ENCODE measurements around the gene FAT1. TPM values are rescaled to one million over a fixed set of nuclear protein-coding genes. Genes with fewer than 3 reads are reported as not detected.

The FAT1 gene
- total RNA-seq = 82.3 and 98.1 TPM in 2 replicates
- polyA plus RNA-seq = 15.8 and 21.7 TPM in 2 replicates

GRCh38 chr4:186723292-186724057 lies at the start of gene FAT1:
FAT1 (minus strand) TSS chr4:186723856; CDS start chr4:186709827, 14,029 bp downstream.
- Histone ChIP-seq H3K36me3 (no peaks in the 10 kb centered on the region), H3K4me1 (ENCODE audit: low read depth) (no peaks in the 10 kb centered on the region), H3K9me3 (ENCODE audit: low read depth) (no peaks in the 10 kb centered on the region), H3K27me3 (no peaks in the 10 kb centered on the region), H3K27ac (peak within 1 kb of the TSS; percentile 88), H3K4me3 (peak within 1 kb of the TSS; percentile 75)
- TF ChIP-seq, protein P1, sequence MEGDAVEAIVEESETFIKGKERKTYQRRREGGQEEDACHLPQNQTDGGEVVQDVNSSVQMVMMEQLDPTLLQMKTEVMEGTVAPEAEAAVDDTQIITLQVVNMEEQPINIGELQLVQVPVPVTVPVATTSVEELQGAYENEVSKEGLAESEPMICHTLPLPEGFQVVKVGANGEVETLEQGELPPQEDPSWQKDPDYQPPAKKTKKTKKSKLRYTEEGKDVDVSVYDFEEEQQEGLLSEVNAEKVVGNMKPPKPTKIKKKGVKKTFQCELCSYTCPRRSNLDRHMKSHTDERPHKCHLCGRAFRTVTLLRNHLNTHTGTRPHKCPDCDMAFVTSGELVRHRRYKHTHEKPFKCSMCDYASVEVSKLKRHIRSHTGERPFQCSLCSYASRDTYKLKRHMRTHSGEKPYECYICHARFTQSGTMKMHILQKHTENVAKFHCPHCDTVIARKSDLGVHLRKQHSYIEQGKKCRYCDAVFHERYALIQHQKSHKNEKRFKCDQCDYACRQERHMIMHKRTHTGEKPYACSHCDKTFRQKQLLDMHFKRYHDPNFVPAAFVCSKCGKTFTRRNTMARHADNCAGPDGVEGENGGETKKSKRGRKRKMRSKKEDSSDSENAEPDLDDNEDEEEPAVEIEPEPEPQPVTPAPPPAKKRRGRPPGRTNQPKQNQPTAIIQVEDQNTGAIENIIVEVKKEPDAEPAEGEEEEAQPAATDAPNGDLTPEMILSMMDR (IDR thresholded peaks at IDR 0.05; ENCODE audit: low read depth, low read length) = no peak
- peak; percentile 91 for DNase-seq (ENCODE audit: low read depth in 1 of 2, low spot score in 1 of 2)

GRCh38 chr4:186772936-186773487 lies 49.4 kb upstream of the FAT1 start:
- H3K4me1 ChIP-seq (ENCODE audit: low read depth) = no peaks in the 10 kb centered on the region
- H3K9me3 ChIP-seq (ENCODE audit: low read depth) = no peaks in the 10 kb centered on the region

GRCh38 chr4:186771624-186772023 lies 48.0 kb upstream of the FAT1 start:
- H3K36me3 ChIP-seq = no peaks in the 10 kb centered on the region
- no peaks in the 10 kb centered on the region for H3K27me3 ChIP-seq
- DNase-seq (ENCODE audit: low read depth in 1 of 2, low spot score in 1 of 2) = no peak
- TF ChIP-seq, protein P1 (IDR thresholded peaks at IDR 0.05; ENCODE audit: low read depth, low read length) = no peak
- H3K9me3 ChIP-seq (ENCODE audit: low read depth) = no peaks in the 10 kb centered on the region
- H3K4me3 ChIP-seq = no peak overlapping the region
- no peak overlapping the region for H3K27ac ChIP-seq
- H3K4me1 ChIP-seq (ENCODE audit: low read depth) = no peaks in the 10 kb centered on the region

More at GRCh38 chr4:186772936-186773487, 49.4 kb upstream of the FAT1 start:
- TF ChIP-seq, protein P1 (IDR thresholded peaks at IDR 0.05; ENCODE audit: low read depth, low read length) = no peak
- Histone ChIP-seq H3K4me3 (no peak overlapping the region), H3K27ac (no peak overlapping the region), H3K36me3 (no peaks in the 10 kb centered on the region), H3K27me3 (no peaks in the 10 kb centered on the region)
- DNase-seq (ENCODE audit: low read depth in 1 of 2, low spot score in 1 of 2) = peak in 1 of 2 donors; percentile 26

GRCh38 chr4:186770481-186771175 lies 47.0 kb upstream of the FAT1 start:
- no peak overlapping the region for H3K27ac ChIP-seq
- no peaks in the 10 kb centered on the region for H3K36me3 ChIP-seq
- DNase-seq (ENCODE audit: low read depth in 1 of 2, low spot score in 1 of 2) = peak in 1 of 2 donors; percentile 74
- H3K4me1 ChIP-seq (ENCODE audit: low read depth) = no peaks in the 10 kb centered on the region
- H3K4me3 ChIP-seq = no peak overlapping the region
- H3K9me3 ChIP-seq (ENCODE audit: low read depth) = no peaks in the 10 kb centered on the region
- TF ChIP-seq, protein P1 (IDR thresholded peaks at IDR 0.05; ENCODE audit: low read depth, low read length) = no peak
- no peaks in the 10 kb centered on the region for H3K27me3 ChIP-seq

- no peak for DNase-seq (ENCODE audit: low read depth in 1 of 2, low spot score in 1 of 2)
- TF ChIP-seq, protein P1 (IDR thresholded peaks at IDR 0.05; ENCODE audit: low read depth, low read length) = no peak
- Histone ChIP-seq H3K9me3 (ENCODE audit: low read depth) (no peaks in the 10 kb centered on the region), H3K36me3 (no peaks in the 10 kb centered on the region), H3K4me1 (ENCODE audit: low read depth) (no peaks in the 10 kb centered on the region), H3K4me3 (no peak overlapping the region), H3K27me3 (no peaks in the 10 kb centered on the region), H3K27ac (no peak overlapping the region)
Measured at GRCh38 chr4:186767794-186768193, 44.1 kb upstream of the FAT1 start.

All from cardiac muscle cell (in vitro differentiated cells and primary cell).